BJ (cell line): Measurements from ENCODE around the gene PPP1R3G. TPM values are rescaled to one million over a fixed set of nuclear protein-coding genes. Genes with fewer than 3 reads are reported as not detected.
A peak's percentile ranks its signal among the peaks of the same experiment; 100 is the strongest.

Source experiments
- CTCF ChIA-PET: fragments of 350-600 bp; formaldehyde crosslinking; extraction: SDS; loops from one replicate; lab custom pipeline; 2021; ENCODE audit warnings: antibody characterized with exemption, inconsistent platforms; lab: Yijun Ruan, JAX
- POLR2A ChIA-PET: fragments of 300-600 bp; sonication (Branson Sonifier 250); formaldehyde crosslinking; extraction: SDS; loops from one replicate; lab custom pipeline; 2021; ENCODE audit warnings: antibody characterized with exemption; lab: Charles Lee
- DNase-seq: peaks from one replicate; pipeline ENCODE4 v3.0.0-alpha.2; 2011; ENCODE audit warnings: low read depth
- H3K27me3 ChIP-seq: 2 replicates; pipeline ENCODE4 v1.6.0; 2011; ENCODE audit warnings: low read length; ENCODE audit not compliant: control insufficient read depth, insufficient read depth
- H3K36me3 ChIP-seq: 2 replicates; pipeline ENCODE4 v1.5.1; 2011; ENCODE audit warnings: low read length; ENCODE audit not compliant: control insufficient read depth, insufficient read depth
- H3K4me3 ChIP-seq: 2 replicates; pipeline ENCODE4 v1.5.1; 2011; ENCODE audit warnings: low read depth, mild to moderate bottlenecking, control low read depth, low read length
- CTCF ChIP-seq: IDR thresholded peaks from 2 replicates; pipeline ENCODE4 v1.5.1; 2011; ENCODE audit warnings: low read depth, mild to moderate bottlenecking, control low read depth, inconsistent platforms, low read length, moderate library complexity; ENCODE audit not compliant: insufficient read depth
- polyA plus RNA-seq: library from polyadenylated mRNA; depleted of rRNA; stranded (reverse); fragments of >200 nt; gene quantifications from 2 replicates; pipeline ENCODE4 v1.2.3, GENCODE V29; 2011

PPP1R3G gene
- polyA plus RNA-seq, 1 experiment = 0.50 TPM

DNA sequence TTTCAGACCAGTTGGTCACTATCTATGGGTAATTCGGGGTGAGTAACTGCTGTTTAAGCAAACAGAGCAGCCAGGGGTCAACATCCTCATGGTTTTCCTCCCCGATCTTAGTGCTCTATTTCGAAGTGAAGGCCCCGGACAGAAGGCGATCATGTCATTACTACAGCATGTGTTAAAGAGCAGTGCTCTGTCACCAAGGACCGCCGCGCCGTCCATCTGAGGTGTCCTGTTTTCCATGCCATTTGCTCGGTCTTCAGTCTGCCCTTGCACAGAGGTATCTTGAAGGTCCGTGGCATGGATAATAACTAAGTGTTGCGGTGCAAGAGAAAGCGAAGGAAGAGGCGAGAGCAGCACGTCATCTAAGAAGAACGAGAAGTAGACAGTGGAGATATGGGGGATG, 25.1 kb downstream of the PPP1R3G start:
- Histone ChIP-seq H3K4me3 (no peak overlapping the region), H3K27me3 (no peaks in the 10 kb centered on the region), H3K36me3 (no peaks in the 10 kb centered on the region; the same call in 1 of the 2 replicates)
- no peak for DNase-seq
- POLR2A ChIA-PET = no interaction called here
- TF ChIP-seq CTCF = no peak
- CTCF ChIA-PET = no interaction called here

- DNase-seq = no peak
- ChIA-PET CTCF (no interaction called here), POLR2A (no interaction called here)
- no peaks in the 10 kb centered on the region for H3K27me3 ChIP-seq
- no peak for TF ChIP-seq CTCF
- no peaks in the 10 kb centered on the region; the same call in 1 of the 2 replicates for H3K36me3 ChIP-seq
- no peak overlapping the region for H3K4me3 ChIP-seq
Measured at GRCh38 chr6:5111626-5112025, 26.5 kb downstream of the PPP1R3G start.

DNA sequence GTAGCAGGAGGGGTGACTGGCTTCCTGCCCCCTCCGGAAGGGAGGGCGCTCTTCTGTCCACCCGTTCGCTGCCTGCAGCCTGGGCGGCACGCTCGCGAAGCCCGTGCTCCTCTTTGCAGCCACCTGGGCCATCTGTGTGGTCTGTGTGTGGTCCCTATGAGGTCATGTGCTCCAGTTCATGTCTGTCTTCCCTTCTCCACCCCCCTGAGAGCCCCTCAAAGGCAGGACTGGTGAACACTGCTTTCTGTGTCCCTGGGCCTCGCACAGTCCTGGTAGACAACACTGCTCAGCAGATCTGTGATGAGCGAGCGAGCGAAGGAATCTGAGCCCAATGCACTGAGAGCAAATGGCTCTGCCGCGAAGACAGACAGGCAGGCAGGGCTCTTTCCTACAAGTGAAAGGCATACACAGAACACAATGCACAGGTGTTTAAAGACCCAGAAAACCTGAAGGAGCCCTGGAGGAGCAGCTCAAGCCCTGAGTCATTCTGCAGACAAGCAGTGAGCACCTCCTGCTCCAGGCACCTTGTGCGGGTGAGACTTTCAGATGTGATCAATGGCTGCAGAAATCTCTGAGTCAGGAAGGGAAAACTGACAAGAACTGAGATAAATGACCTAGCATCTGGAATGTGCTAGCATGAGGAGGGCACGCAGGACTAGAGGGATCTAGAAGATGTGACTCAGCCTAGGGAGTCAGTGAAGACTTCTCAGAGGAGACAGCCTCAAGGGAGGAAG, 27.1 kb downstream of the PPP1R3G start:
- Histone ChIP-seq H3K36me3 (no peaks in the 10 kb centered on the region; the same call in 1 of the 2 replicates), H3K4me3 (no peak overlapping the region), H3K27me3 (no peaks in the 10 kb centered on the region)
- ChIA-PET POLR2A (no interaction called here), CTCF (interaction anchor here (0.7 kb wide), 1 partner anchor 31 kb away, joined by 3 read pairs; no protein-coding TSS in a partner anchor)
- no peak for TF ChIP-seq CTCF
- no peak for DNase-seq

- CTCF ChIA-PET = interaction anchor here (0.9 to 1.2 kb wide), 2 partner anchors 12 to 30 kb away, joined by 3 to 6 read pairs; no protein-coding TSS in a partner anchor
- Histone ChIP-seq H3K36me3 (no peaks in the 10 kb centered on the region), H3K4me3 (no peak overlapping the region), H3K27me3 (no peaks in the 10 kb centered on the region)
- no peak for TF ChIP-seq CTCF
- DNase-seq = no peak
- POLR2A ChIA-PET = no interaction called here
Measured at GRCh38 chr6:5113096-5113495, 28.0 kb downstream of the PPP1R3G start.

DNA sequence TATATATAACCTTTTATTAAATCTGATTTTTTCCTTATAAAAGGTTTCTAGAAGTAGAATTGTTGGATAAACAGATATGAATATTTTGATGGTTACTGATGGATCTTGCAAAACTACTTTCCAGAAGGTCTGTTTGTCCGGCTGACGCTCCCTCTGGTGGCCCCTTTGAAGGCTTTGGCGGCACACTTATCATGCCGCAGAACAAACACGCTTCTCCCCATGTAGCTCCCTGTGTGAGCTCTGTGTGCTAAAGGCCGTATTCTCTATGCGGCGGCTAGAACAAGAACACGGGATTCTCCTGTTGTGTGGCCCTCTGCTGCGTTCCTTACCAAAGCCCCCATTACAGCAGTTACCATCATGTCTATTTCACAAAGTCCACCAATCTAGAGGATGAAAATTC, 30.0 kb downstream of the PPP1R3G start:
- TF ChIP-seq CTCF = peak; percentile 32; the same call in 1 of the 2 replicates
- ChIA-PET POLR2A (no interaction called here), CTCF (no interaction called here)
- no peak for DNase-seq
- H3K4me3 ChIP-seq = no peak overlapping the region
- H3K36me3 ChIP-seq = no peaks in the 10 kb centered on the region
- H3K27me3 ChIP-seq = no peaks in the 10 kb centered on the region
